Measurements from ENCODE around the gene KLF13. TPM values are rescaled to one million over a fixed set of nuclear protein-coding genes. Genes with fewer than 3 reads are reported as not detected.
A peak's percentile ranks its signal among the peaks of the same experiment; 100 is the strongest.

The KLF13 gene
- total and polyA plus RNA-seq, 11 donors: 22.4 to 74.0 (median 56.4) TPM

GRCh38 chr15:31379577-31379976 lies 52.9 kb downstream of the KLF13 start:
- TF ChIP-seq, protein P1, sequence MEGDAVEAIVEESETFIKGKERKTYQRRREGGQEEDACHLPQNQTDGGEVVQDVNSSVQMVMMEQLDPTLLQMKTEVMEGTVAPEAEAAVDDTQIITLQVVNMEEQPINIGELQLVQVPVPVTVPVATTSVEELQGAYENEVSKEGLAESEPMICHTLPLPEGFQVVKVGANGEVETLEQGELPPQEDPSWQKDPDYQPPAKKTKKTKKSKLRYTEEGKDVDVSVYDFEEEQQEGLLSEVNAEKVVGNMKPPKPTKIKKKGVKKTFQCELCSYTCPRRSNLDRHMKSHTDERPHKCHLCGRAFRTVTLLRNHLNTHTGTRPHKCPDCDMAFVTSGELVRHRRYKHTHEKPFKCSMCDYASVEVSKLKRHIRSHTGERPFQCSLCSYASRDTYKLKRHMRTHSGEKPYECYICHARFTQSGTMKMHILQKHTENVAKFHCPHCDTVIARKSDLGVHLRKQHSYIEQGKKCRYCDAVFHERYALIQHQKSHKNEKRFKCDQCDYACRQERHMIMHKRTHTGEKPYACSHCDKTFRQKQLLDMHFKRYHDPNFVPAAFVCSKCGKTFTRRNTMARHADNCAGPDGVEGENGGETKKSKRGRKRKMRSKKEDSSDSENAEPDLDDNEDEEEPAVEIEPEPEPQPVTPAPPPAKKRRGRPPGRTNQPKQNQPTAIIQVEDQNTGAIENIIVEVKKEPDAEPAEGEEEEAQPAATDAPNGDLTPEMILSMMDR (IDR thresholded peaks at IDR 0.05): no peak
- no peak for TF ChIP-seq POLR2A (IDR thresholded peaks at IDR 0.05)
- no peak overlapping the region for H3K4me3 ChIP-seq
- intact Hi-C loops (cut with DNase I): no loop called here
- peak overlapping the region in 9 of 12 donors; percentile 35 to 65 (median 52) for H3K27ac ChIP-seq
- H3K27me3 ChIP-seq: no peaks in the 10 kb centered on the region
- H3K36me3 ChIP-seq: peaks cover 0 to 62% (median 10%) of the 10 kb centered on the region in 9 donors
- 80 to 86% (median 83%) methylated on average over 7 to 8 of the region's 8 CpGs for WGBS, 4 donors
- peaks cover 0 to 70% (median 43%) of the 10 kb centered on the region in 12 donors for H3K4me1 ChIP-seq
- DNase-seq (no peak), ATAC-seq (no peak)
- H3K9me3 ChIP-seq: peaks cover 0 to 7% (median 0%) of the 10 kb centered on the region in 12 donors

GRCh38 chr15:31381801-31382712 lies 55.4 kb downstream of the KLF13 start:
- H3K9me3 ChIP-seq: peaks cover 0 to 7% (median 0%) of the 10 kb centered on the region in 12 donors
- peaks cover 0 to 53% (median 28%) of the 10 kb centered on the region in 12 donors for H3K4me1 ChIP-seq
- 79 to 90% (median 83%) methylated on average over 8 to 10 of the region's 10 CpGs for WGBS, 4 donors
- H3K36me3 ChIP-seq: peaks cover 0 to 46% (median 6%) of the 10 kb centered on the region in 9 donors
- intact Hi-C loops (cut with DNase I): loop anchor here in 1 of 10 donors (5.0 kb wide), 1 partner anchor 55 kb away; no protein-coding TSS in a partner anchor
- no peak overlapping the region for H3K4me3 ChIP-seq
- no peaks in the 10 kb centered on the region for H3K27me3 ChIP-seq
- DNase-seq: no peak
- peak overlapping the region in 11 of 12 donors; percentile 43 to 75 (median 69) for H3K27ac ChIP-seq
- TF ChIP-seq, protein P1 (IDR thresholded peaks at IDR 0.05): no peak
- TF ChIP-seq POLR2A (IDR thresholded peaks at IDR 0.05): no peak
- ATAC-seq: peak in 3 of 4 donors; percentile 48 to 61 (median 49)

DNA sequence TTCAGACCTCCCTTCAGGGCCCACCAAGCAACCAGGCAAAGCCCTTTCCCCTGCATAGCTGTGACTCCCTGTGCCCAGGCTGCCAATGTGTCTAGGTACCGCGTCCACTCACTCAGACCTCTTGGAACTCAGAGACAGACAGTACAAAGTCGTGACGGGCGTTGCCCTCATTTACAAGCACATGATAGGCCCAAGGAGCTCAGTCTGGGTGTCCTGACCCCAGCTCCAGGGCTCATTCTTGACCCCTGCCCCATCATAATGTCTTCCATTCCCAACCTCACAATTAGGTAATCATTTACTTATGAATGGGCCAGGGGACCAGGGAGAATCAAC lies 56.0 kb downstream of the KLF13 start:
- H3K9me3 ChIP-seq: peaks cover 0 to 7% (median 0%) of the 10 kb centered on the region in 12 donors
- H3K36me3 ChIP-seq: peaks cover 0 to 42% (median 6%) of the 10 kb centered on the region in 9 donors
- peak in 1 of 4 donors; percentile 18 for ATAC-seq
- DNase-seq: no peak
- TF ChIP-seq, protein P1 (IDR thresholded peaks at IDR 0.05): no peak
- TF ChIP-seq POLR2A (IDR thresholded peaks at IDR 0.05): no peak
- intact Hi-C loops (cut with DNase I): loop anchor here in 1 of 10 donors (5.0 kb wide), 1 partner anchor 55 kb away; no protein-coding TSS in a partner anchor
- peaks cover 0 to 53% (median 29%) of the 10 kb centered on the region in 12 donors for H3K4me1 ChIP-seq
- H3K27me3 ChIP-seq: no peaks in the 10 kb centered on the region
- H3K4me3 ChIP-seq: no peak overlapping the region
- H3K27ac ChIP-seq: peak overlapping the region in 10 of 12 donors; percentile 43 to 75 (median 69)
- WGBS, 4 donors: 73 to 84% (median 80%) methylated on average over 5 of the region's 5 CpGs

DNA sequence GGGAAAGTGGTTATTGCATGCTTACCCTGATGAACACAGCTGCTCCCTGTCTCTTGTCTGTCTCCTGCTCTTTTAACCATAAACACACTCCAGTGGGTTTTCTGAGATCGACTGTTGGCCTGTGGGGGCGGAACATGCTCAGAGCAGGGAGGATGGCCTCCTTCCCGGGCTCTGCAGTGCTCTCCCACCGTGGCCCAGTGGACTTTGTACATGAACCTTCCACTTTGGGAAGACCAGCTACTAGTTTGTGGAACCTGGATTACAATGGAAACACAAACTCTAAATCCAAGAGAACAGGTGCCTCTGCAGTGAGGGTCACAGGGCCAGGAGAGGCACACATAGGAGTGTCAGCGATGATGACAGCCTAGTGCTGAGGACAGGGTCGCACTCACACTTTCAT lies 56.5 kb downstream of the KLF13 start:
- no peak for DNase-seq
- ATAC-seq: no peak
- Histone ChIP-seq H3K9me3 (peaks cover 0 to 7% (median 0%) of the 10 kb centered on the region in 12 donors), H3K27me3 (no peaks in the 10 kb centered on the region), H3K36me3 (peaks cover 0 to 37% (median 6%) of the 10 kb centered on the region in 9 donors), H3K4me3 (no peak overlapping the region), H3K27ac (peak overlapping the region in 1 of 12 donors; percentile 75), H3K4me1 (peaks cover 0 to 55% (median 34%) of the 10 kb centered on the region in 12 donors)
- 86 to 94% (median 90%) methylated on average over 6 of the region's 6 CpGs for WGBS, 4 donors
- TF ChIP-seq POLR2A (IDR thresholded peaks at IDR 0.05): no peak
- TF ChIP-seq, protein P1 (IDR thresholded peaks at IDR 0.05): no peak
- intact Hi-C loops (cut with DNase I): loop anchor here in 1 of 10 donors (5.0 kb wide), 1 partner anchor 54 kb away; no protein-coding TSS in a partner anchor
